GM10248 (cell line): Measurements from ENCODE around the gene USP33.
A peak's percentile ranks its signal among the peaks of the same experiment; 100 is the strongest.
"Not testable (repeated sequence)": the region's sequence is repeated elsewhere in the genome, so short reads cannot be mapped to it uniquely, and the experiment has no call there.

Experiments used
- CTCF ChIA-PET: fragments of 300-600 bp; sonication (Branson Sonifier 250); formaldehyde crosslinking; extraction: SDS; loops from one replicate; lab custom pipeline; 2021; ENCODE audit warnings: antibody characterized with exemption; lab: Yijun Ruan, JAX
- POLR2A ChIA-PET: fragments of 350-650 bp; sonication (Branson Sonifier 250); formaldehyde crosslinking; extraction: SDS; loops from one replicate; lab custom pipeline; 2020; ENCODE audit warnings: antibody characterized with exemption; lab: Yijun Ruan, JAX
- DNase-seq: peaks from one replicate; pipeline ENCODE4 v3.0.0; 2012; ENCODE audit errors: extremely low spot score
- CTCF ChIP-seq: IDR thresholded peaks from 2 replicates; pipeline ENCODE4 v1.5.1; 2012; ENCODE audit warnings: mild to moderate bottlenecking, low read depth; ENCODE audit errors: extremely low read depth, missing control alignments, control extremely low read depth

Gene USP33

GRCh38 chr1:77709727-77710126 is 49.9 kb downstream of the USP33 start:
- no peak for TF ChIP-seq CTCF
- ChIA-PET POLR2A (no interaction called here), CTCF (interaction anchor here (1.0 to 1.2 kb wide), 2 partner anchors 12 to 17 kb away, joined by 3 to 4 read pairs; no protein-coding TSS in a partner anchor)
- DNase-seq, result no peak

GRCh38 chr1:77706321-77706720 is 53.3 kb downstream of the USP33 start:
- TF ChIP-seq CTCF, result no peak
- CTCF ChIA-PET, result no interaction called here
- POLR2A ChIA-PET, result no interaction called here
- DNase-seq, result no peak

GRCh38 chr1:77704736-77705135 is 54.9 kb downstream of the USP33 start:
- no peak for TF ChIP-seq CTCF
- no peak for DNase-seq
- CTCF ChIA-PET, result no interaction called here
- POLR2A ChIA-PET, result no interaction called here

GRCh38 chr1:77699673-77700072 is 60.0 kb downstream of the USP33 start:
- POLR2A ChIA-PET, CTCF ChIA-PET, DNase-seq: not testable (repeated sequence)

- no peak for TF ChIP-seq CTCF
- CTCF ChIA-PET, result interaction anchor here (0.8 kb wide), 1 partner anchor 14 kb away, joined by 3 read pairs; no protein-coding TSS in a partner anchor
- no peak for DNase-seq
- POLR2A ChIA-PET, result no interaction called here
Measured at GRCh38 chr1:77697441-77697840, 62.2 kb downstream of the USP33 start.

- ChIA-PET CTCF (interaction anchor here (1.0 to 1.4 kb wide), 2 partner anchors 26 to 51 kb away, joined by 3 to 4 read pairs; no protein-coding TSS in a partner anchor), POLR2A (no interaction called here)
- no peak for TF ChIP-seq CTCF
- DNase-seq, result peak; percentile 24
Measured at GRCh38 chr1:77688939-77689338, 70.7 kb downstream of the USP33 start.

GRCh38 chr1:77687519-77687906 is 72.1 kb downstream of the USP33 start:
- DNase-seq, result no peak
- POLR2A ChIA-PET, result no interaction called here
- TF ChIP-seq CTCF, result no peak
- CTCF ChIA-PET, result interaction anchor here (1.4 kb wide), 1 partner anchor 21 kb away, joined by 4 read pairs; no protein-coding TSS in a partner anchor
